HFF-Myc (cell line): ENCODE results near the gene PLEKHO2.

Experiments
- DNase-seq: peaks from one replicate; pipeline ENCODE4 v3.0.0-alpha.2; 2011; ENCODE audit warnings: low read depth; ENCODE audit errors: extremely low read depth
- H3K4me3 ChIP-seq: replicated peaks from 2 replicates; pipeline ENCODE4 v1.5.1; 2011; ENCODE audit warnings: low read depth, mild to moderate bottlenecking, control low read depth, low read length
- CTCF ChIP-seq: IDR thresholded peaks from 2 replicates; pipeline ENCODE4 v1.5.1; 2012; ENCODE audit warnings: mild to moderate bottlenecking, low read depth, low read length, control low read depth; ENCODE audit errors: missing control alignments

The PLEKHO2 gene

GRCh38 chr15:64865126-64865997 is 23.6 kb downstream of the PLEKHO2 start:
- no peak for DNase-seq
- no peak for TF ChIP-seq CTCF
- no peak overlapping the region for H3K4me3 ChIP-seq

- no peak for TF ChIP-seq CTCF
- H3K4me3 ChIP-seq = no peak overlapping the region
- DNase-seq = peak; percentile 59
Observed at GRCh38 chr15:64865998-64866520, 24.3 kb downstream of the PLEKHO2 start.

GRCh38 chr15:64869501-64869900 is 27.8 kb downstream of the PLEKHO2 start:
- no peak for TF ChIP-seq CTCF
- H3K4me3 ChIP-seq = no peak overlapping the region
- no peak for DNase-seq

GRCh38 chr15:64870353-64870752 is 28.6 kb downstream of the PLEKHO2 start:
- DNase-seq = no peak
- TF ChIP-seq CTCF = no peak
- no peak overlapping the region for H3K4me3 ChIP-seq

GRCh38 chr15:64875641-64876223 is 34.0 kb downstream of the PLEKHO2 start:
- TF ChIP-seq CTCF = no peak
- no peak overlapping the region for H3K4me3 ChIP-seq
- no peak for DNase-seq

- H3K4me3 ChIP-seq = no peak overlapping the region
- no peak for TF ChIP-seq CTCF
- no peak for DNase-seq
Observed at GRCh38 chr15:64877435-64877834, 35.7 kb downstream of the PLEKHO2 start.
